Liver (tissue), 9 donors: ENCODE data around the gene ABCG2. TPM values are rescaled to one million over a fixed set of nuclear protein-coding genes. Genes with fewer than 3 reads are reported as not detected.

Experiments used
- DNase-seq: peaks from one replicate; pipeline ENCODE4 v3.0.0-alpha.2; 2017; ENCODE audit warnings: low spot score
- H3K27ac ChIP-seq, 2 donors: one replicate each; pipeline ENCODE4 v1.7.0; 2013; ENCODE audit warnings: inconsistent platforms in 2 of 2, low read length in 2 of 2, control low read depth in 1 of 2, low read depth in 1 of 2, mild to moderate bottlenecking in 1 of 2
- H3K27me3 ChIP-seq, 4 donors: one replicate each; pipeline versions ENCODE4 v1.6.1 to v1.7.0; 2013; ENCODE audit warnings: low read length in 3 of 4, inconsistent platforms in 1 of 4, mild to moderate bottlenecking in 1 of 4, moderate library complexity in 1 of 4; ENCODE audit not compliant: control insufficient read depth in 4 of 4, insufficient read depth in 4 of 4
- H3K36me3 ChIP-seq, 4 donors: one replicate each; pipeline versions ENCODE4 v1.6.1 to v1.7.0; 2013; ENCODE audit warnings: low read length in 3 of 4, mild to moderate bottlenecking in 3 of 4, low read depth in 1 of 4, moderate library complexity in 1 of 4; ENCODE audit not compliant: control insufficient read depth in 4 of 4, insufficient read depth in 3 of 4
- H3K4me1 ChIP-seq, 4 donors: one replicate each; pipeline versions ENCODE4 v1.6.1 to v1.7.0; 2013; ENCODE audit warnings: low read length in 3 of 4, mild to moderate bottlenecking in 3 of 4, moderate library complexity in 1 of 4; ENCODE audit not compliant: control insufficient read depth in 4 of 4, insufficient read depth in 4 of 4
- H3K4me3 ChIP-seq, 3 donors: one replicate each; pipeline versions ENCODE4 v1.6.1 to v1.7.0; 2013; ENCODE audit warnings: low read length in 3 of 3, control low read depth in 1 of 3, low read depth in 1 of 3, mild to moderate bottlenecking in 1 of 3
- H3K9ac ChIP-seq, 2 donors: one replicate each; pipeline ENCODE4 v1.7.0; 2013; ENCODE audit warnings: low read length in 2 of 2, mild to moderate bottlenecking in 2 of 2, moderate library complexity in 2 of 2, control low read depth in 1 of 2, low read depth in 1 of 2
- H3K9me3 ChIP-seq, 4 donors: one replicate each; pipeline versions ENCODE4 v1.6.1 to v1.7.0; 2013; ENCODE audit warnings: low read length in 3 of 4; ENCODE audit not compliant: control insufficient read depth in 4 of 4
- ATF3 ChIP-seq: IDR thresholded peaks from 2 replicates; pipeline ENCODE4 v1.6.1; 2016; ENCODE audit warnings: antibody characterized with exemption
- EGR1 ChIP-seq, 2 donors: IDR thresholded peaks; 2 replicates each; pipeline ENCODE4 v1.6.1; 2016 to 2018; ENCODE audit warnings: antibody characterized with exemption in 2 of 2, low read depth in 2 of 2
- FOXA2 ChIP-seq: IDR thresholded peaks from 2 replicates; pipeline ENCODE4 v1.6.1; 2016; ENCODE audit warnings: antibody characterized with exemption
- GABPA ChIP-seq, 2 donors: IDR thresholded peaks in 1 of 2; conservative IDR thresholded peaks in 1 of 2; 2 replicates each; pipeline ENCODE4 v1.6.1; 2016; ENCODE audit warnings: antibody characterized with exemption in 2 of 2, mild to moderate bottlenecking in 1 of 2, moderate library complexity in 1 of 2
- HNF4A ChIP-seq, 2 donors: conservative IDR thresholded peaks; 2 replicates each; pipeline ENCODE4 v1.6.1; 2016; ENCODE audit warnings: antibody characterized with exemption in 2 of 2, mild to moderate bottlenecking in 2 of 2
- HNF4G ChIP-seq: IDR thresholded peaks from 2 replicates; pipeline ENCODE4 v1.6.1; 2016; ENCODE audit warnings: antibody characterized with exemption
- MAX ChIP-seq: IDR thresholded peaks from 2 replicates; pipeline ENCODE4 v1.6.1; 2016; ENCODE audit warnings: antibody characterized with exemption
- NR2F2 ChIP-seq: IDR thresholded peaks from 2 replicates; pipeline ENCODE4 v1.6.1; 2016; ENCODE audit warnings: antibody characterized with exemption
- RAD21 ChIP-seq, 2 donors: IDR thresholded peaks; 2 replicates each; pipeline ENCODE4 v1.6.1; 2016; ENCODE audit warnings: antibody characterized with exemption in 2 of 2, mild to moderate bottlenecking in 2 of 2
- REST ChIP-seq: IDR thresholded peaks from 2 replicates; pipeline ENCODE4 v1.6.1; 2016; ENCODE audit warnings: antibody characterized with exemption, mild to moderate bottlenecking
- RXRA ChIP-seq, 2 donors: IDR thresholded peaks; 2 replicates each; pipeline ENCODE4 v1.6.1; 2017 to 2018; ENCODE audit warnings: antibody characterized with exemption in 2 of 2, mild to moderate bottlenecking in 1 of 2
- SP1 ChIP-seq: IDR thresholded peaks from 2 replicates; pipeline ENCODE4 v1.6.1; 2018; ENCODE audit warnings: antibody characterized with exemption, mild to moderate bottlenecking
- TAF1 ChIP-seq: conservative IDR thresholded peaks from 2 replicates; pipeline ENCODE4 v1.6.1; 2016; ENCODE audit warnings: antibody characterized with exemption, mild to moderate bottlenecking
- YY1 ChIP-seq: IDR thresholded peaks from 2 replicates; pipeline ENCODE4 v1.6.1; 2016; ENCODE audit warnings: antibody characterized with exemption, mild to moderate bottlenecking
- ZBTB33 ChIP-seq: IDR thresholded peaks from 2 replicates; pipeline ENCODE4 v1.6.1; 2016; ENCODE audit warnings: antibody characterized with exemption
- whole genome bisulfite sequencing: extraction: QIAGEN DNeasy Blood & Tissue Kit; methylation state at CpG from one replicate; pipeline ENCODE4 v1.1.7; 2013; 5-methylcytosine and 5-hydroxymethylcytosine counted together
- polyA plus RNA-seq, 2 donors: library from polyadenylated mRNA; stranded (reverse) in 1 of 2; unstranded in 1 of 2; fragments of 200-250 nt in 1 of 2; fragments of >200 nt in 1 of 2; fragmentation: Nextera tagmentation in 1 of 2; extraction: Ambion mirVana in 1 of 2; gene quantifications; one replicate each; pipeline versions ENCODE4 v1.2.1 to v1.2.3, GENCODE V29; 2013 to 2015
- total RNA-seq, 2 donors: library from RNA; depleted of rRNA; stranded (reverse); fragments of >200 nt; gene quantifications; one replicate each; pipeline ENCODE4 v1.2.3, GENCODE V29; 2014
- donor health status: healthy.
- donor health status: healthy.
- donor health status: healthy.
- donor health status: healthy.
- donor health status: healthy.

The ABCG2 gene
- total and polyA plus RNA-seq, 4 donors = 1.9 to 23.6 (median 7.0) TPM

- 69% methylated on average over 7 of the region's 7 CpGs for WGBS
- peaks cover 0 to 19% (median 13%) of the 10 kb centered on the region in 4 donors for H3K36me3 ChIP-seq
- no peak overlapping the region for H3K4me3 ChIP-seq
- no peak for TF ChIP-seq YY1
- TF ChIP-seq GABPA (IDR thresholded peaks at IDR 0.05 in 1 of 2, conservative IDR thresholded peaks at IDR 0.05 in 1 of 2) = no peak
- no peak for TF ChIP-seq HNF4A (conservative IDR thresholded peaks at IDR 0.05)
- no peak for TF ChIP-seq REST
- no peak for TF ChIP-seq ZBTB33
- H3K9ac ChIP-seq = no peak overlapping the region
- H3K27me3 ChIP-seq = no peaks in the 10 kb centered on the region
- no peak for DNase-seq
- no peaks in the 10 kb centered on the region for H3K9me3 ChIP-seq
- H3K27ac ChIP-seq = no peak overlapping the region
- peaks cover 10 to 36% (median 15%) of the 10 kb centered on the region in 4 donors for H3K4me1 ChIP-seq
Measured at GRCh38 chr4:88077911-88078524, 80.4 kb downstream of the ABCG2 start.

GRCh38 chr4:88075336-88075735 is 83.1 kb downstream of the ABCG2 start:
- no peaks in the 10 kb centered on the region for H3K27me3 ChIP-seq
- H3K4me1 ChIP-seq = peaks cover 4 to 18% (median 5%) of the 10 kb centered on the region in 4 donors
- no peak overlapping the region for H3K9ac ChIP-seq
- 97% methylated on average over 9 of the region's 9 CpGs for WGBS
- DNase-seq = no peak
- H3K27ac ChIP-seq = no peak overlapping the region
- TF ChIP-seq YY1 (no peak), ZBTB33 (no peak), MAX (no peak), TAF1 (no peak), EGR1 (IDR thresholded peaks at IDR 0.05; ENCODE audit: low read depth in 2 of 2) (no peak), RXRA (IDR thresholded peaks at IDR 0.05) (no peak), FOXA2 (no peak), REST (no peak), SP1 (no peak), ATF3 (no peak), HNF4G (no peak), NR2F2 (no peak), RAD21 (IDR thresholded peaks at IDR 0.05) (no peak), GABPA (IDR thresholded peaks at IDR 0.05 in 1 of 2, conservative IDR thresholded peaks at IDR 0.05 in 1 of 2) (no peak), HNF4A (conservative IDR thresholded peaks at IDR 0.05) (no peak)
- H3K9me3 ChIP-seq = peaks cover 0 to 3% (median 0%) of the 10 kb centered on the region in 4 donors
- H3K4me3 ChIP-seq = no peak overlapping the region
- peaks cover 0 to 25% (median 18%) of the 10 kb centered on the region in 4 donors for H3K36me3 ChIP-seq
